Measurements from ENCODE around the gene CA4. TPM values are rescaled to one million over a fixed set of nuclear protein-coding genes. Genes with fewer than 3 reads are reported as not detected.

Gene CA4
- total and polyA plus RNA-seq, 9 of the 15 experiments (the other 6 are each of a cell fraction or from before 2014, with no cell fraction given) = 0.13 TPM; not detected in 7

GRCh38 chr17:60135151-60135950 is 14.4 kb upstream of the CA4 start (continued):
- TF ChIP-seq KDM2B (CRISPR knock-in tag; IDR thresholded peaks at IDR 0.05) (0 out of 2 replicates have a peak, but pooled peaks have one; percentile 47), ILF3 (IDR thresholded peaks at IDR 0.05; ENCODE audit: borderline replicate concordance) (no peak), ZNF146 (CRISPR knock-in tag; IDR thresholded peaks at IDR 0.05; ENCODE audit: unreplicated experiment) (no peak), ZNF561 (CRISPR knock-in tag; conservative IDR thresholded peaks at IDR 0.05) (no peak), HSF4 (CRISPR knock-in tag; IDR thresholded peaks at IDR 0.05; ENCODE audit: borderline replicate concordance) (no peak), TFE3 (CRISPR knock-in tag; IDR thresholded peaks at IDR 0.05) (no peak), PKNOX1 (IDR thresholded peaks at IDR 0.05) (0 out of 2 replicates have a peak, but pooled peaks have one; percentile 21), UBTF (IDR thresholded peaks at IDR 0.05; ENCODE audit: borderline replicate concordance in 1 of 2, low read depth in 2 of 2, low read length in 2 of 2) (peak; percentile 40 to 73; a peak in 1 of 4 replicates), ZNF445 (CRISPR knock-in tag; IDR thresholded peaks at IDR 0.05; ENCODE audit: low read depth) (no peak), MBD2 (IDR thresholded peaks at IDR 0.05; ENCODE audit: borderline replicate concordance, low read depth) (no peak), GATA2 (CRISPR knock-in tag; IDR thresholded peaks at IDR 0.05) (no peak), FOXK2 (conservative IDR thresholded peaks at IDR 0.05 in 1 of 2, IDR thresholded peaks at IDR 0.05 in 1 of 2; ENCODE audit: low read depth in 2 of 2) (peak in 1 of 2 experiments; percentile 79; a peak in 2 of 4 replicates), CCNT2 (IDR thresholded peaks at IDR 0.05; ENCODE audit: borderline replicate concordance, extremely low read depth, insufficient read length, low read depth, low read length) (peak; percentile 29), CREB3L1 (IDR thresholded peaks at IDR 0.05; ENCODE audit: borderline replicate concordance, low read depth) (peak; percentile 34; the same call in 1 of the 2 replicates), ZNF3 (CRISPR knock-in tag; IDR thresholded peaks at IDR 0.05) (no peak), EP400 (IDR thresholded peaks at IDR 0.05) (no peak; the same call in 1 of the 2 replicates), USF1 (CRISPR knock-in tag; IDR thresholded peaks at IDR 0.05) (peak; percentile 29), ZBTB17 (CRISPR knock-in tag; IDR thresholded peaks at IDR 0.05) (peak; percentile 100), ZNF551 (CRISPR knock-in tag; IDR thresholded peaks at IDR 0.05) (no peak), SMAD2 (IDR thresholded peaks at IDR 0.05; ENCODE audit: low read depth, low read length) (no peak)
